ENCODE measurements around the gene ASTL. TPM values are rescaled to one million over a fixed set of nuclear protein-coding genes. Genes with fewer than 3 reads are reported as not detected.

The ASTL gene
- not detected in 2 replicates for total RNA-seq

DNA sequence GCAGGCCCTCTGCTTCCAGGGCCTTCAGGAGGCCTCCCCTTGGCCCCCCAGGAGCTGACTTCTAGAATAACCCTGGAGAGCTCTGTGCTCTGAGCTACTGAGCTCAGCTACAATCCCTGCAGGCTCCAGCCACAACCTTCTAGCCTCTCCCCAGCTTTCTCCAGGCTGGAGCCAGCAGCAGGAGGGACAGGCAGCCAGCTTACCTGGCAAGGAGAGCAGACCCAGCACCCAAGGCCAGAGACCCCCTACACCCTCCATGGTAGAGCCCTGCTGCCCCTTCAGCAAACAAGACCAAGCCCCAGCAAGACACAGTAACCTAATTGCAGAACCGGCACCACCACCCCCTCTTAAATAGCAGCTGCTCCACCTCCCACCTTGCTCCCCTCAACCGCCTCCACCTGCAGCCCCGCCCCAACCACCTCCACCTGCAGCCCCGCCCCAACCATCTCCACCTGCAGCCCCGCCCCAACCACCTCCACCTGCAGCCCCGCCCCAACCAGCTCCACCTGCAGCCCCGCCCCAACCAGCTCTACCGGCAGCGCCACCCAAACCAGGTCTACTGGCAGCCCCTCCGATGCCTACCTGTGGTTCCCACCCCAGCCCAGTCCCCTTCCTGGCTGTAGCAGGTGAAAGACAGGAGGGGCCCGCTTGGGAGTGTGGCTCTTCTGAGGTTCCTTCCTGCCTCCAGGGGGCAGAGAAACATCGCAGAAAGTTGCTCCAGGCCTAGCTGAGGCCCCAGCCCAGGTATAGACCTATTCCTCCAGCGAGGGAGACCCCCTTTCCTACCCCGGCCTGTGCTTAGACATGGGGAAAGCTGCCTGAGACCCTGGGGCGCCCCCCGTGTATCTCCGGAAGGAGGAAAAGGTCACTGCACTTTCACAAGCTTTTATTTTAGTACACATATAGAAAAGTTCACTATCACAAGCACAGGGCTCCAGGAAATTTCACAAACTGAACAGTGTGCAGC lies at the start of gene ASTL:
Gene ASTL (minus strand): TSS at position 324 of the 967 bp plus-strand sequence. CDS start 66 bp downstream, at position 258.

GRCh38 chr2:96145036-96145847 lies 6.9 kb upstream of the ASTL start, which contains the start of gene DUSP2:
Gene DUSP2 (minus strand): TSS chr2:96145440. CDS start chr2:96145354, 86 bp downstream.

DNA sequence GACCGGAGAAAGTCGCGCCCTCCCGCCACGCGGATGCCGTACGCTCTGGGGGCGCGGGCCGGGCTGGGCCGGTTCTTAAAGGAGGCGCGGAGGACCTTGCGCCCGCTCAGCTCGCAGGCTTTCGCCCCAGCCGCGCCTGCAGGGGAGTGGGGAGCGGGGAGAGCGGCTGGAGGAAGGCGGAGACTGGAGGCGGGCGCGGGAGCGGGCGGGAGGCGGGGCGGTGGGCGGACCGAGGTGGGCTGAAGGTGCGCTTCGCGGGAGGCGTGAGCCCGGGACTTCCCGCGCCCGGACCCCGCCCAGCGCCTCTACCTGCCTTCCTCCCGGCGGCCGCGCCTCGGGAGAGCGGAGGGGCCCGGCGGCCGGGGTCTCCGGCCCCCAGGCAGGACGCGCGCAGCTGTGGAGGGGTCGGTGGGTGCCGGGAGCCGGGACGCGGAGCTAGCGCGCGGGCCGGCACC lies 21.9 kb downstream of the ASTL start, which contains the start of gene ADRA2B:
Gene ADRA2B (minus strand): TSS at position 148 of the 455 bp plus-strand sequence. CDS start 422 bp downstream, outside the sequence.

Other genes starting within 250 kb of the ASTL start
- gene ANKRD36C, start 146.7 kb downstream of the ASTL start, total RNA-seq, result 35.6 and 60.6 TPM in 2 replicates
- gene GPAT2, start 103.6 kb downstream of the ASTL start, total RNA-seq, result 12.5 and 21.7 TPM in 2 replicates
- not detected in 2 replicates for gene ADRA2B, start 21.9 kb downstream of the ASTL start, total RNA-seq
- gene DUSP2, start 6.9 kb upstream of the ASTL start, total RNA-seq, result 0.37 and 0.78 TPM in 2 replicates
- gene STARD7, start 70.3 kb upstream of the ASTL start, total RNA-seq, result 143 and 186 TPM in 2 replicates
- 19.5 and 22.7 TPM in 2 replicates for gene TMEM127, start 127.5 kb upstream of the ASTL start, total RNA-seq
- 112 TPM in 2 replicates for gene CIAO1, start 127.7 kb upstream of the ASTL start, total RNA-seq
- gene SNRNP200, start 167.0 kb upstream of the ASTL start, total RNA-seq, result 37.1 and 47.3 TPM in 2 replicates
- gene ITPRIPL1, start 186.8 kb upstream of the ASTL start, total RNA-seq, result 1.8 and 2.3 TPM in 2 replicates
- 12.1 and 22.3 TPM in 2 replicates for gene NCAPH, start 197.3 kb upstream of the ASTL start, total RNA-seq